Measurements from ENCODE around the gene TRAPPC13. TPM values are rescaled to one million over a fixed set of nuclear protein-coding genes. Genes with fewer than 3 reads are reported as not detected.

TRAPPC13 gene
- total and polyA plus RNA-seq, 4 donors, result 6.8 to 11.2 (median 9.8) TPM

Small RNA genes within 50 kb of the gene (small RNA-seq; reads per million reads assigned to genes)
- not detected for gene RNU6-540P

Other genes with a start within 250 kb of the TRAPPC13 start
- gene ADAMTS6, start 143.1 kb upstream of the TRAPPC13 start, total RNA-seq, result 1 to 10 TPM in 1 of 2 donors, under 1 TPM in 1; 0.92 to 2.0 TPM
- gene ADAMTS6, start 143.1 kb upstream of the TRAPPC13 start, polyA plus RNA-seq, result under 1 TPM; 0.06 to 0.26 TPM
- gene CENPK, start 61.9 kb upstream of the TRAPPC13 start, total RNA-seq, result 10 to 100 TPM in 1 of 2 donors, under 1 TPM in 1; 0.33 to 23.1 TPM
- 1 to 10 TPM in 1 of 2 donors, under 1 TPM in 1; 0.79 to 1.1 TPM for gene CENPK, start 61.9 kb upstream of the TRAPPC13 start, polyA plus RNA-seq
- gene PPWD1, start 61.7 kb upstream of the TRAPPC13 start, total RNA-seq, result 10 to 100 TPM; 14.4 to 23.7 TPM
- 1 to 10 TPM; 5.8 to 9.2 TPM for gene PPWD1, start 61.7 kb upstream of the TRAPPC13 start, polyA plus RNA-seq
- gene TRIM23, start 694 bp upstream of the TRAPPC13 start, total RNA-seq, result 10 to 100 TPM; 14.6 to 25.0 TPM
- 1 to 10 TPM; 3.1 to 3.6 TPM for gene TRIM23, start 694 bp upstream of the TRAPPC13 start, polyA plus RNA-seq
- 1 to 10 TPM; 1.8 to 2.5 TPM for gene SHLD3, start within 50 bp of the TRAPPC13 start, total RNA-seq
- 1 to 10 TPM; 1.0 to 1.9 TPM for gene SHLD3, start within 50 bp of the TRAPPC13 start, polyA plus RNA-seq
- gene SGTB, start 97.1 kb downstream of the TRAPPC13 start, total RNA-seq, result 1 to 10 TPM; 2.7 to 3.2 TPM
- 1 to 10 TPM in 1 of 2 donors, under 1 TPM in 1; 0.79 to 1.0 TPM for gene SGTB, start 97.1 kb downstream of the TRAPPC13 start, polyA plus RNA-seq
- gene NLN, start 97.2 kb downstream of the TRAPPC13 start, total RNA-seq, result 10 to 100 TPM; 13.4 to 26.4 TPM
- 10 to 100 TPM; 13.5 to 24.7 TPM for gene NLN, start 97.2 kb downstream of the TRAPPC13 start, polyA plus RNA-seq